Erythroblast (primary cell): Measurements from ENCODE around the gene MACC1.

Source experiments
- GATA1 ChIP-seq: IDR thresholded peaks from 2 replicates; pipeline ENCODE4 v1.6.1; 2011; ENCODE audit warnings: low read depth, mild to moderate bottlenecking, control low read depth, low read length, moderate library complexity
- POLR2A ChIP-seq: IDR thresholded peaks from 2 replicates; pipeline ENCODE4 v1.6.1; 2011; ENCODE audit warnings: mild to moderate bottlenecking, low read length

- TF ChIP-seq POLR2A: no peak
- no peak for TF ChIP-seq GATA1
These were observed 18.9 kb downstream of the MACC1 start for GRCh38 chr7:20198260-20198659.
